Fibroblast of pulmonary artery (primary cell): ENCODE data around the gene EPC2.

Experiments used
- DNase-seq: peaks from one replicate; pipeline ENCODE4 v3.0.0-alpha.2; 2010; ENCODE audit warnings: low read depth
- H3K4me3 ChIP-seq: replicated peaks from 2 replicates; pipeline ENCODE4 v1.5.1; 2011; ENCODE audit warnings: low read depth, mild to moderate bottlenecking, control low read depth, low read length, moderate library complexity
- CTCF ChIP-seq: IDR thresholded peaks from 2 replicates; pipeline ENCODE4 v1.5.1; 2011; ENCODE audit warnings: mild to moderate bottlenecking, control low read depth, low read length, inconsistent platforms; ENCODE audit errors: missing control alignments

Gene EPC2

GRCh38 chr2:148745151-148745851 lies 100.8 kb downstream of the EPC2 start:
- no peak for TF ChIP-seq CTCF
- DNase-seq: no peak
- H3K4me3 ChIP-seq: no peak overlapping the region

GRCh38 chr2:148746973-148747372 lies 102.4 kb downstream of the EPC2 start:
- DNase-seq: no peak
- no peak for TF ChIP-seq CTCF
- H3K4me3 ChIP-seq: no peak overlapping the region

GRCh38 chr2:148751907-148752306 lies 107.4 kb downstream of the EPC2 start:
- TF ChIP-seq CTCF: no peak
- no peak overlapping the region for H3K4me3 ChIP-seq
- no peak for DNase-seq

- DNase-seq: no peak
- no peak for TF ChIP-seq CTCF
- H3K4me3 ChIP-seq: no peak overlapping the region
Measured at GRCh38 chr2:148752977-148753376, 108.4 kb downstream of the EPC2 start.

- no peak for TF ChIP-seq CTCF
- H3K4me3 ChIP-seq: no peak overlapping the region
- DNase-seq: no peak
Measured at GRCh38 chr2:148754864-148755263, 110.3 kb downstream of the EPC2 start.

- TF ChIP-seq CTCF: no peak
- H3K4me3 ChIP-seq: no peak overlapping the region
- DNase-seq: peak; percentile 18
Measured at GRCh38 chr2:148756292-148756975, 111.9 kb downstream of the EPC2 start.
